Thyroid gland (tissue), 4 donors: ENCODE measurements around the gene OSBPL6. TPM values are rescaled to one million over a fixed set of nuclear protein-coding genes. Genes with fewer than 3 reads are reported as not detected.

Experiments used
- DNase-seq, 2 donors: peaks; one replicate each; pipeline ENCODE4 v3.0.0-alpha.2; 2019
- H3K27ac ChIP-seq, 3 donors: fragments of 200-600 bp; sonication (generic); 1 replicate in 2 of 3; 2 replicates in 1 of 3; pipeline ENCODE4 v1.5.1; 2016 to 2019; ENCODE audit warnings: mild to moderate bottlenecking in 1 of 3, moderate library complexity in 1 of 3
- H3K27me3 ChIP-seq: fragments of 200-600 bp; sonication (generic); one replicate; pipeline ENCODE4 v1.5.1; 2019
- H3K36me3 ChIP-seq, 2 donors: fragments of 200-600 bp; sonication (generic); one replicate each; pipeline ENCODE4 v1.5.1; 2016 to 2019
- H3K4me1 ChIP-seq, 2 donors: fragments of 200-600 bp; sonication (generic); one replicate each; pipeline ENCODE4 v1.5.1; 2017 to 2019
- H3K4me3 ChIP-seq, 3 donors: fragments of 200-600 bp; sonication (generic); replicated peaks in 1 of 3; 1 replicate in 2 of 3; 2 replicates in 1 of 3; pipeline ENCODE4 v1.5.1; 2016; ENCODE audit warnings: mild to moderate bottlenecking in 1 of 3
- H3K9me3 ChIP-seq: fragments of 200-600 bp; sonication (generic); one replicate; pipeline ENCODE4 v1.5.1; 2017
- CTCF ChIP-seq, 6 experiments: fragments of 200-600 bp in 3 of 6; fragments of 450-650 bp in 3 of 6; sonication (generic) in 3 of 6; IDR thresholded peaks; one replicate each; pipeline ENCODE4 v1.5.1; 2016 to 2019; ENCODE audit warnings: antibody characterized with exemption in 6 of 6, mild to moderate bottlenecking in 2 of 6, inconsistent platforms in 1 of 6, moderate library complexity in 1 of 6
- POLR2A ChIP-seq, 2 donors: fragments of 450-650 bp; IDR thresholded peaks; one replicate each; pipeline ENCODE4 v1.6.1; 2017; ENCODE audit warnings: antibody characterized with exemption in 2 of 2, mild to moderate bottlenecking in 2 of 2, moderate library complexity in 1 of 2
- WGBS, 2 donors: methylation state at CpG; one replicate each; pipeline ENCODE4 v1.1.5; 2017; 5-methylcytosine and 5-hydroxymethylcytosine counted together
- intact Hi-C: fragments of 100-400 bp; cut with DNase I; formaldehyde crosslinking; loops from one replicate; pipeline ENCODE4 v1.15.1; 2023
- total RNA-seq, 4 donors: library from RNA; depleted of rRNA; stranded (reverse); fragments of >200 nt; gene quantifications; one replicate each; pipeline ENCODE4 v1.2.3, GENCODE V29; 2016

OSBPL6 gene
- total RNA-seq, 4 donors from 2014 or later, result 2.1 to 5.3 (median 3.2) TPM

- no peaks in the 10 kb centered on the region for H3K27me3 ChIP-seq
- no peak for DNase-seq
- H3K4me1 ChIP-seq, result no peaks in the 10 kb centered on the region
- H3K4me3 ChIP-seq, result no peak overlapping the region
- no peak overlapping the region for H3K27ac ChIP-seq
- intact Hi-C loops, result no loop called here
- H3K9me3 ChIP-seq, result no peaks in the 10 kb centered on the region
- no peak for TF ChIP-seq CTCF (IDR thresholded peaks at IDR 0.05)
- TF ChIP-seq POLR2A (IDR thresholded peaks at IDR 0.05), result no peak
- H3K36me3 ChIP-seq, result no peaks in the 10 kb centered on the region
- 94 to 95% methylated on average over 7 of the region's 7 CpGs for WGBS, 2 donors
These were observed 165.0 kb downstream of the OSBPL6 start for GRCh38 chr2:178359192-178359912.

- Histone ChIP-seq H3K27ac (no peak overlapping the region), H3K36me3 (no peaks in the 10 kb centered on the region), H3K4me3 (no peak overlapping the region), H3K4me1 (no peaks in the 10 kb centered on the region), H3K9me3 (no peaks in the 10 kb centered on the region), H3K27me3 (no peaks in the 10 kb centered on the region)
- no peak for DNase-seq
- intact Hi-C loops, result no loop called here
- no peak for TF ChIP-seq POLR2A (IDR thresholded peaks at IDR 0.05)
- no peak for TF ChIP-seq CTCF (IDR thresholded peaks at IDR 0.05)
- 93 to 94% methylated on average over 4 of the region's 4 CpGs for WGBS, 2 donors
These were observed 167.3 kb downstream of the OSBPL6 start for GRCh38 chr2:178361588-178361987.

- 89 to 90% methylated on average over 7 of the region's 7 CpGs for WGBS, 2 donors
- H3K9me3 ChIP-seq, result no peaks in the 10 kb centered on the region
- intact Hi-C loops, result no loop called here
- H3K36me3 ChIP-seq, result no peaks in the 10 kb centered on the region
- H3K27ac ChIP-seq, result no peak overlapping the region
- no peak overlapping the region for H3K4me3 ChIP-seq
- H3K27me3 ChIP-seq, result no peaks in the 10 kb centered on the region
- H3K4me1 ChIP-seq, result no peaks in the 10 kb centered on the region
- peak in 1 of 2 donors; percentile 16 for DNase-seq
- TF ChIP-seq CTCF (IDR thresholded peaks at IDR 0.05) (no peak), POLR2A (IDR thresholded peaks at IDR 0.05) (no peak)
These were observed 168.9 kb downstream of the OSBPL6 start for GRCh38 chr2:178363252-178363651.

- Histone ChIP-seq H3K27ac (no peak overlapping the region), H3K27me3 (no peaks in the 10 kb centered on the region), H3K36me3 (no peaks in the 10 kb centered on the region), H3K4me1 (no peaks in the 10 kb centered on the region), H3K4me3 (no peak overlapping the region), H3K9me3 (no peaks in the 10 kb centered on the region)
- no peak for DNase-seq
- intact Hi-C loops, result no loop called here
- 94 to 97% methylated on average over 2 of the region's 2 CpGs for whole genome bisulfite sequencing, 2 donors
- TF ChIP-seq POLR2A (IDR thresholded peaks at IDR 0.05), result no peak
- no peak for TF ChIP-seq CTCF (IDR thresholded peaks at IDR 0.05)
These were observed 170.8 kb downstream of the OSBPL6 start for GRCh38 chr2:178365116-178365515.

GRCh38 chr2:178366412-178366811, 172.1 kb downstream of the OSBPL6 start:
- no peaks in the 10 kb centered on the region for H3K27me3 ChIP-seq
- WGBS, 2 donors, result 93 to 95% methylated on average over 4 of the region's 4 CpGs
- intact Hi-C loops, result no loop called here
- DNase-seq, result no peak
- TF ChIP-seq CTCF (IDR thresholded peaks at IDR 0.05) (no peak), POLR2A (IDR thresholded peaks at IDR 0.05) (no peak)
- H3K4me3 ChIP-seq, result no peak overlapping the region
- H3K9me3 ChIP-seq, result no peaks in the 10 kb centered on the region
- no peaks in the 10 kb centered on the region for H3K36me3 ChIP-seq
- H3K27ac ChIP-seq, result no peak overlapping the region
- H3K4me1 ChIP-seq, result no peaks in the 10 kb centered on the region
